GM19035 (cell line): Measurements from ENCODE around the gene CHD3.
"Not testable (repeated sequence)": the region's sequence is repeated elsewhere in the genome, so short reads cannot be mapped to it uniquely, and the experiment has no call there.

Experiments used
- ATAC-seq: cut with Tn5 transposase; IDR thresholded peaks from one replicate; pipeline ENCODE4 v1.9.1; 2021; ENCODE audit not compliant: unreplicated experiment

The CHD3 gene

GRCh38 chr17:7930841-7931631 is 42.4 kb downstream of the CHD3 start:
- no peak for ATAC-seq

GRCh38 chr17:7931709-7932482 is 43.3 kb downstream of the CHD3 start, which contains the start of the genes CNTROB and TRAPPC1:
TSS of gene CNTROB (plus strand) at chr17:7932206. CDS start at chr17:7933080, 874 bp downstream.
TSS of gene TRAPPC1 (minus strand) at chr17:7931946. CDS start at chr17:7931829, 117 bp downstream.
- ATAC-seq, result peak; percentile 95

GRCh38 chr17:7932483-7932891 is 43.9 kb downstream of the CHD3 start:
- ATAC-seq, result peak; percentile 8

- ATAC-seq, result no peak
Observed at GRCh38 chr17:7932949-7933348, 44.4 kb downstream of the CHD3 start.

GRCh38 chr17:7935859-7936258 is 47.3 kb downstream of the CHD3 start:
- no peak for ATAC-seq

- no peak for ATAC-seq
Observed at GRCh38 chr17:7940034-7940433, 51.4 kb downstream of the CHD3 start.

GRCh38 chr17:7940743-7941142 is 52.2 kb downstream of the CHD3 start:
- ATAC-seq, result no peak

GRCh38 chr17:7943291-7943690 is 54.7 kb downstream of the CHD3 start:
- ATAC-seq, result no peak

GRCh38 chr17:7944326-7944725 is 55.7 kb downstream of the CHD3 start:
- no peak for ATAC-seq

GRCh38 chr17:7945651-7946050 is 57.1 kb downstream of the CHD3 start:
- no peak for ATAC-seq

GRCh38 chr17:7946441-7946840 is 57.9 kb downstream of the CHD3 start:
- no peak for ATAC-seq

GRCh38 chr17:7947651-7948050 is 59.1 kb downstream of the CHD3 start:
- ATAC-seq, result no peak

- no peak for ATAC-seq
Observed at GRCh38 chr17:7950578-7950977, 62.0 kb downstream of the CHD3 start.

GRCh38 chr17:7951143-7951792 is 62.7 kb downstream of the CHD3 start:
- ATAC-seq, result peak; percentile 55

GRCh38 chr17:7953266-7953665 is 64.7 kb downstream of the CHD3 start:
- ATAC-seq, result not testable (repeated sequence)

GRCh38 chr17:7955414-7956227 is 67.0 kb downstream of the CHD3 start:
- no peak for ATAC-seq

GRCh38 chr17:7956228-7956965 is 67.8 kb downstream of the CHD3 start:
- no peak for ATAC-seq

- ATAC-seq, result no peak
Observed at GRCh38 chr17:7959503-7960253, 71.1 kb downstream of the CHD3 start.

GRCh38 chr17:7961421-7961820 is 72.8 kb downstream of the CHD3 start:
- ATAC-seq, result no peak
